GM12864 (cell line): ENCODE data around the gene ARPC3.
"Not testable (repeated sequence)": the region's sequence is repeated elsewhere in the genome, so short reads cannot be mapped to it uniquely, and the experiment has no call there.

Source experiments
- DNase-seq: peaks from one replicate; pipeline ENCODE4 v3.0.0-alpha.2; 2011; ENCODE audit warnings: low read depth
- H3K4me3 ChIP-seq: 2 replicates; pipeline ENCODE4 v1.5.1; 2011; ENCODE audit warnings: mild to moderate bottlenecking, low read depth, low read length, control low read depth
- TF ChIP-seq, protein P1 (sequence below): IDR thresholded peaks from 2 replicates; pipeline ENCODE4 v1.5.1; 2011; ENCODE audit warnings: low read depth, mild to moderate bottlenecking, moderate library complexity, low read length, control low read depth, inconsistent platforms; ENCODE audit errors: missing control alignments

ARPC3 gene

DNA sequence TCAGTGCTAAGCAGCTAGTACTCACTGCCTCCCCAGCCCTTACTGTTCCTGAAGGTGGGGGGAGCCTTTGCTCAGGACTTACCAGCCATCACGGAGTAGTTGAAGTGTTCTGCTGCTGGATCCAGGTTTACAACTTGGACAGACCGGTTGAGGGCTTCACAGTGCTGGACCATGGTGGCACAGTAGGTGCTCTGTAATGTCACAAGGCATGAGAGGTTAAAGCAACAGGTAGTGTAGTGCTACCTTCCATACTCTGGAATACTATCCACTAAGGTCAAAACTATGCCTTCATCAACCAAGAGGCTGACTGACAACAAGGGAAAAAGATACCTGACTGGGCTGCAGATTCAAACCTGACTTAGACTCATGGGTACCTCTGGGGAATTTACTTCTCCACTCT is 14.9 kb upstream of the ARPC3 start:
- TF ChIP-seq, protein P1, sequence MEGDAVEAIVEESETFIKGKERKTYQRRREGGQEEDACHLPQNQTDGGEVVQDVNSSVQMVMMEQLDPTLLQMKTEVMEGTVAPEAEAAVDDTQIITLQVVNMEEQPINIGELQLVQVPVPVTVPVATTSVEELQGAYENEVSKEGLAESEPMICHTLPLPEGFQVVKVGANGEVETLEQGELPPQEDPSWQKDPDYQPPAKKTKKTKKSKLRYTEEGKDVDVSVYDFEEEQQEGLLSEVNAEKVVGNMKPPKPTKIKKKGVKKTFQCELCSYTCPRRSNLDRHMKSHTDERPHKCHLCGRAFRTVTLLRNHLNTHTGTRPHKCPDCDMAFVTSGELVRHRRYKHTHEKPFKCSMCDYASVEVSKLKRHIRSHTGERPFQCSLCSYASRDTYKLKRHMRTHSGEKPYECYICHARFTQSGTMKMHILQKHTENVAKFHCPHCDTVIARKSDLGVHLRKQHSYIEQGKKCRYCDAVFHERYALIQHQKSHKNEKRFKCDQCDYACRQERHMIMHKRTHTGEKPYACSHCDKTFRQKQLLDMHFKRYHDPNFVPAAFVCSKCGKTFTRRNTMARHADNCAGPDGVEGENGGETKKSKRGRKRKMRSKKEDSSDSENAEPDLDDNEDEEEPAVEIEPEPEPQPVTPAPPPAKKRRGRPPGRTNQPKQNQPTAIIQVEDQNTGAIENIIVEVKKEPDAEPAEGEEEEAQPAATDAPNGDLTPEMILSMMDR = no peak
- H3K4me3 ChIP-seq = no peak overlapping the region
- DNase-seq = no peak

DNA sequence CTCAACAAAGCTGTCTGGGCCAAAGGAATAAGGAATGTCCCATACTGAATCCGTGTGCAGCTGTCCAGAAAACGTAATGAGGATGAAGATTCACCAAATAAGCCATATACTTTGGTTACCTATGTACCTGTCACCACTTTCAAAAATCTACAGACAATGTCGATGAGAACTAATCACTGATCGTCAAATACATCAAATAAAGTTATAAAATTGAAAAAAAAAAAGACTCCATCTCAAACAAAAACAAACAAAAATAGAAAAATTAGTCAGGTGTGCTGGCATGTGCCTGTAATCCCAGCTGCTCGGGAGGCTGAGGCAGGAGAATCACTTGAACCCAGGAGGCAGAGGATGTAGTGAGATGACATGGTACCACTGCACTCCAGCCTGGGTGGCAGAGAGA is 11.1 kb upstream of the ARPC3 start:
- DNase-seq, H3K4me3 ChIP-seq: not testable (repeated sequence)

DNA sequence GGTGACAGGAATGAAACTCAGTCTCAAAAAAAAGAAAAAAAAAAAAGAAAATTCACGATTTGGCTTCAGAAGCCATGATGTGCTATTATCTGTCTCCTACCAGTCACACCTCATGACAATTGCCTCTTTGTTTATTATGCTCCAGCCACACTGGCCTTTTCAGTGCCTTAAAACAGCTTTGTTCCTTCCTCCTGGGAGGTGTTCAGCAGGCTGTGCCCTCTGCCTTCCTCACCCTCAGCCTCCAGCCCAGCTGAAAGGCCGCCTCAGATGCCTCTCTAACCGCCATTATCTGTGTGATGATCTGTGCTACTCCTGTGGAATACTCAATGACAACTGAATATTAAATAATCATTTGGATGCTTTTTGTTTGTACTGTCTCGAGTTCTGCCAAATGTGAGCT is 8.6 kb upstream of the ARPC3 start:
- TF ChIP-seq, protein P1 = no peak
- no peak overlapping the region for H3K4me3 ChIP-seq
- DNase-seq = no peak

DNA sequence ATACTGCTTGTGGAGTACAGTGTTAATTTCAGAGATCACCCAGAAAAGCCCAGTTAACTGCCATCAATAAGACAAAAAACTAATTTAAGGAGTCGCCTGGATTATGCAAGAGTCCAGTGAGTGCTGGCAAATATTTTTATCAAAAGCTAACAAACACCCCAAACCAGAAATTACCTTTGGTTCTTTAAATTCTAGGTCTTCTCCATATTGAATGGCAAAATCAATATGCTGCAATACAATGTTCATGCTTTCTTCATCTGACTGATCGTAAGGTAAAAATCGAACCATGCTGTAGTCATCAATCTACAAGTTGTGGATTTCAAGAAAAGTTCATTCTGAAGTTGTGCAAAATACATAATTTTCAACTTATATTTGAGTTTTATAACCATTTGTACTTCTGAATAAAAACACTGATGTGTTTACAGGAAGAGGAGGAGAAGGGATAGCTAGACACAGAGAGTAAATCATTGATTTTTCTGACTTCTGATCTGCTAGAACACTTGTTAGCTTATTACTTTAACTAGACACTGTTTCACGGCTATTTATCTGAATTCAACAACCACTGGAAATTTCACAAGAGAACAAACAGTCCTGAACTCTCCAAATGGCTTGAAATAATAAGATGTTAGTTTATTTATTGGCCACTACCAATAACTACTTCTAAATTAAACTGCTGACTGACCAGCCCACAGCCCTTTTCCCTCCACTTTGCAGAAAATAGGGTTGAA is 3.6 kb upstream of the ARPC3 start:
- no peak overlapping the region for H3K4me3 ChIP-seq
- DNase-seq = no peak
- TF ChIP-seq, protein P1 = no peak

DNA sequence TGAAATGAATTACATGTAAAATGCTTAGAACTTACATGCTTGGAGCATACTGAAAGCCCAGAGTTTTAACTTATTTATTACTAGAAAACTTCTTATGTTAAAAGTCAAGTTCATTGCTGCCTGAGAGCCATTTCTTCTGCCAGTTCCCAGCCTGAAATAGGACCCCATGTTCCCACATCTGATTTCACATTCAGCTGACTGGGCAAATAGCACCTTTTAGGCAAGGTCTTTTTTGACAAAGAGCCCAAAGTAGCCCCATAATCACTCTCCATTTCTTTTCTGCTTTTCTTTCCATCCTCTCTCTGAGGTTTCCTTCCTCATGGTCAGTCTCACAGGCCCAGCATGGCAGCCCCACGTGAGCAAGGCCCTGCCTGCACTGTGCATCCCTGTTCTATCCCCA is 1.1 kb upstream of the ARPC3 start:
- TF ChIP-seq, protein P1 = no peak
- H3K4me3 ChIP-seq = no peak overlapping the region
- DNase-seq = no peak

DNA sequence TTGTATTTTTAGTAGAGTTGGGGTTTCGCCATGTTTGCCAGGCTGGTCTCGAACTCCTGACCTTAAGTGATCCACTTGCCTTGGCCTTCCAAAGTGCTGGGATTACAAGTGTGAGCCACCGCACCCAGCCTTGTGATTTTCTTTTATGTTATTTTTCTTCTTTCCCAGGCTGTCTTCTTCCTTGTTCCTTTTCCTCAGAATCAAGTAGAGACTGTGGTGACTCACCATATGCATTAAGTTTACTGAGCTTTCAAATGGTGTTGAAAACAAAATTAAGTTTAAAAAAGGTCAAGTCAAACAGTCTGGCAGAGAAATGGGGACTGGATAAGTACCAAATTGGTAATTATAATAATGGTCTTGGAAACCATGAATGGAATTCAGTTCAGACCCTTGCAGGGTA is 5.7 kb downstream of the ARPC3 start:
- H3K4me3 ChIP-seq = no peak overlapping the region
- DNase-seq = no peak
- TF ChIP-seq, protein P1 = no peak

DNA sequence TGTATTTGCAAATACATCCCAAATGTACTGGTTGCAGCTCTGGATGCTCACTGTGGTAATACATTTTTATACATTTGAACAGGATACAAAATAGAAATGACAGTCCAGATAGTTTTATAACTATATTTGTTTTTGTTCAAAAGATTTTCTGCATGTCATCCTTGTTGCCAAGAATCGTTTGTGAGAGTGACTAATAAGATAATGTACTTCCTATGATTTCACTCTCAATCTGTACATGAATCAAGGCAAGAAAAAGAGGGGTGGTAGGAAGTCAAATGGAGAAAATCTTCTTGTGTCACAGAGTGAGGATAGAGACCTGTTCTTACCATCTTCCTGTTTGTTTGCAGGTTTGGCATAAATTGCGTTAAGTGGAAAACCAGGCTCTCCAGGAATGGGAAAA is 13.9 kb downstream of the ARPC3 start:
- TF ChIP-seq, protein P1 = no peak
- H3K4me3 ChIP-seq = no peak overlapping the region
- no peak for DNase-seq
